ENCODE data around the gene COBL. TPM values are rescaled to one million over a fixed set of nuclear protein-coding genes. Genes with fewer than 3 reads are reported as not detected.

COBL gene
- total RNA-seq, 1 experiment from 2014 or later: 7.6 TPM

- DNase-seq (ENCODE audit: low spot score): no peak
Observed at GRCh38 chr7:51235593-51236313, 80.9 kb downstream of the COBL start.

GRCh38 chr7:51234609-51235308 is 81.8 kb downstream of the COBL start:
- DNase-seq (ENCODE audit: low spot score): no peak

GRCh38 chr7:51234139-51234538 is 82.5 kb downstream of the COBL start:
- no peak for DNase-seq (ENCODE audit: low spot score)

GRCh38 chr7:51233374-51233773 is 83.2 kb downstream of the COBL start:
- DNase-seq (ENCODE audit: low spot score): no peak

GRCh38 chr7:51230723-51231122 is 85.9 kb downstream of the COBL start:
- no peak for DNase-seq (ENCODE audit: low spot score)

GRCh38 chr7:51230324-51230625 is 86.3 kb downstream of the COBL start:
- DNase-seq (ENCODE audit: low spot score): no peak

- no peak for DNase-seq (ENCODE audit: low spot score)
Observed at GRCh38 chr7:51229620-51230323, 86.8 kb downstream of the COBL start.

- no peak for DNase-seq (ENCODE audit: low spot score)
Observed at GRCh38 chr7:51229106-51229537, 87.5 kb downstream of the COBL start.

- DNase-seq (ENCODE audit: low spot score): no peak
Observed at GRCh38 chr7:51228386-51228958, 88.1 kb downstream of the COBL start.

- DNase-seq (ENCODE audit: low spot score): no peak
Observed at GRCh38 chr7:51227861-51228260, 88.7 kb downstream of the COBL start.

- no peak for DNase-seq (ENCODE audit: low spot score)
Observed at GRCh38 chr7:51226916-51227535, 89.6 kb downstream of the COBL start.

GRCh38 chr7:51226063-51226755 is 90.4 kb downstream of the COBL start:
- DNase-seq (ENCODE audit: low spot score): no peak

- peak; percentile 55 for DNase-seq (ENCODE audit: low spot score)
Observed at GRCh38 chr7:51224811-51225595, 91.6 kb downstream of the COBL start.

- no peak for DNase-seq (ENCODE audit: low spot score)
Observed at GRCh38 chr7:51223505-51223904, 93.1 kb downstream of the COBL start.

GRCh38 chr7:51222916-51223315 is 93.7 kb downstream of the COBL start:
- DNase-seq (ENCODE audit: low spot score): no peak

- DNase-seq (ENCODE audit: low spot score): no peak
Observed at GRCh38 chr7:51220226-51220625, 96.4 kb downstream of the COBL start.

GRCh38 chr7:51219261-51219988 is 97.2 kb downstream of the COBL start:
- DNase-seq (ENCODE audit: low spot score): no peak

GRCh38 chr7:51217804-51218203 is 98.8 kb downstream of the COBL start:
- no peak for DNase-seq (ENCODE audit: low spot score)

- DNase-seq (ENCODE audit: low spot score): no peak
Observed at GRCh38 chr7:51214098-51214497, 102.5 kb downstream of the COBL start.

- DNase-seq (ENCODE audit: low spot score): no peak
Observed at GRCh38 chr7:51213618-51214017, 103.0 kb downstream of the COBL start.
